ENCODE data around the gene EPS8.

EPS8 gene

GRCh38 chr12:15712823-15713660 is 76.1 kb downstream of the EPS8 start:
- no peak for DNase-seq

- DNase-seq = no peak
Observed at GRCh38 chr12:15712160-15712559, 77.0 kb downstream of the EPS8 start.

GRCh38 chr12:15710860-15711510 is 78.2 kb downstream of the EPS8 start:
- DNase-seq = no peak

- no peak for DNase-seq
Observed at GRCh38 chr12:15709551-15709950, 79.6 kb downstream of the EPS8 start.

GRCh38 chr12:15708396-15709076 is 80.7 kb downstream of the EPS8 start:
- DNase-seq = no peak

- no peak for DNase-seq
Observed at GRCh38 chr12:15707516-15708199, 81.5 kb downstream of the EPS8 start.

GRCh38 chr12:15706010-15706676 is 83.0 kb downstream of the EPS8 start:
- DNase-seq = peak; percentile 74

- no peak for DNase-seq
Observed at GRCh38 chr12:15705606-15706005, 83.6 kb downstream of the EPS8 start.

GRCh38 chr12:15702276-15702675 is 86.9 kb downstream of the EPS8 start:
- no peak for DNase-seq

GRCh38 chr12:15701631-15702156 is 87.5 kb downstream of the EPS8 start:
- no peak for DNase-seq

- DNase-seq = no peak
Observed at GRCh38 chr12:15701206-15701605, 88.0 kb downstream of the EPS8 start.

- no peak for DNase-seq
Observed at GRCh38 chr12:15700595-15700994, 88.6 kb downstream of the EPS8 start.

- no peak for DNase-seq
Observed at GRCh38 chr12:15699886-15700285, 89.3 kb downstream of the EPS8 start.

GRCh38 chr12:15698377-15698871 is 90.8 kb downstream of the EPS8 start:
- no peak for DNase-seq

GRCh38 chr12:15697201-15697600 is 92.0 kb downstream of the EPS8 start:
- no peak for DNase-seq

- DNase-seq = no peak
Observed at GRCh38 chr12:15693228-15693911, 95.8 kb downstream of the EPS8 start.

- no peak for DNase-seq
Observed at GRCh38 chr12:15691388-15691787, 97.8 kb downstream of the EPS8 start.

GRCh38 chr12:15690320-15690719 is 98.9 kb downstream of the EPS8 start:
- no peak for DNase-seq

GRCh38 chr12:15689751-15690191 is 99.4 kb downstream of the EPS8 start:
- DNase-seq = no peak

- DNase-seq = no peak
Observed at GRCh38 chr12:15688838-15689625, 100.2 kb downstream of the EPS8 start.

All from islet precursor cell (in vitro differentiated cells).